Gastroesophageal sphincter (tissue), 4 donors: ENCODE results near the gene BEND5. TPM values are rescaled to one million over a fixed set of nuclear protein-coding genes. Genes with fewer than 3 reads are reported as not detected.

ENCODE experiments used
- ATAC-seq: fragments of 150-250 bp; one replicate; pipeline ENCODE4 v1.9.1; 2016; ENCODE audit warnings: mild to moderate bottlenecking, moderate library complexity
- H3K27ac ChIP-seq, 4 donors: fragments of 200-600 bp; sonication (generic) in 3 of 4; 1 replicate in 3 of 4; 2 replicates in 1 of 4; pipeline ENCODE4 v1.5.1; 2016 to 2019
- H3K27me3 ChIP-seq: fragments of 200-600 bp; sonication (generic); one replicate; pipeline ENCODE4 v1.5.1; 2019
- H3K36me3 ChIP-seq, 2 donors: fragments of 200-600 bp; sonication (generic); one replicate each; pipeline ENCODE4 v1.5.1; 2019; ENCODE audit warnings: control low read depth in 1 of 2
- H3K4me1 ChIP-seq, 3 donors: fragments of 200-600 bp; sonication (generic); 1 replicate in 2 of 3; 2 replicates in 1 of 3; pipeline ENCODE4 v1.5.1; 2016 to 2019; ENCODE audit warnings: control low read depth in 2 of 3
- H3K4me3 ChIP-seq, 2 donors: fragments of 200-600 bp; sonication (generic); one replicate each; pipeline ENCODE4 v1.5.1; 2019; ENCODE audit warnings: mild to moderate bottlenecking in 1 of 2, moderate library complexity in 1 of 2
- H3K9me3 ChIP-seq, 3 donors: fragments of 200-600 bp; sonication (generic); one replicate each; pipeline ENCODE4 v1.5.1; 2017 to 2019; ENCODE audit warnings: control low read depth in 2 of 3
- CTCF ChIP-seq, 4 experiments: fragments of 200-600 bp in 2 of 4; fragments of 450-650 bp in 2 of 4; sonication (generic) in 1 of 4; IDR thresholded peaks; one replicate each; pipeline ENCODE4 v1.5.1; 2017 to 2019; ENCODE audit warnings: antibody characterized with exemption in 4 of 4, mild to moderate bottlenecking in 2 of 4, moderate library complexity in 2 of 4
- EP300 ChIP-seq: sonication (generic); formaldehyde crosslinking; IDR thresholded peaks from one replicate; pipeline ENCODE4 v1.6.1; 2017; ENCODE audit warnings: antibody characterized with exemption, mild to moderate bottlenecking
- POLR2A ChIP-seq, 2 donors: fragments of 450-650 bp; IDR thresholded peaks; one replicate each; pipeline ENCODE4 v1.6.1; 2017; ENCODE audit warnings: antibody characterized with exemption in 2 of 2, mild to moderate bottlenecking in 2 of 2, moderate library complexity in 1 of 2
- POLR2AphosphoS5 ChIP-seq: sonication (generic); formaldehyde crosslinking; IDR thresholded peaks from one replicate; pipeline ENCODE4 v1.6.1; 2017; ENCODE audit warnings: antibody characterized with exemption
- WGBS, 2 donors: methylation state at CpG; one replicate each; pipeline ENCODE4 v1.1.5; 2018; ENCODE audit warnings: low coverage in 1 of 2; 5-methylcytosine and 5-hydroxymethylcytosine counted together
- total RNA-seq, 4 donors: library from RNA; depleted of rRNA; stranded (reverse); fragments of >200 nt; gene quantifications; one replicate each; pipeline ENCODE4 v1.1.0, GENCODE V29; 2016

BEND5 gene
- total RNA-seq, 4 donors from 2014 or later, result 2.6 to 10.4 (median 5.9) TPM

GRCh38 chr1:48767975-48768510 is 8.6 kb downstream of the BEND5 start:
- no peaks in the 10 kb centered on the region for H3K9me3 ChIP-seq

GRCh38 chr1:48765335-48765734 is 11.4 kb downstream of the BEND5 start:
- WGBS, 2 donors, result 100% methylated on average over 1 of the region's 1 CpG; no CpG with 5 or more reads in 1 of the 2 donors
- H3K36me3 ChIP-seq, result peaks cover 0 to 19% of the 10 kb centered on the region in 2 donors
- H3K27ac ChIP-seq, result no peak overlapping the region
- no peak overlapping the region for H3K4me3 ChIP-seq
- no peaks in the 10 kb centered on the region for H3K27me3 ChIP-seq
- no peak for TF ChIP-seq POLR2AphosphoS5
- no peak for TF ChIP-seq EP300
- no peak for TF ChIP-seq CTCF (IDR thresholded peaks at IDR 0.05)
- no peak for TF ChIP-seq POLR2A (IDR thresholded peaks at IDR 0.05)
- no peaks in the 10 kb centered on the region for H3K9me3 ChIP-seq
- H3K4me1 ChIP-seq, result peaks cover 0 to 27% (median 0%) of the 10 kb centered on the region in 3 donors
- ATAC-seq, result no peak

More at GRCh38 chr1:48767975-48768510, 8.6 kb downstream of the BEND5 start:
- no peaks in the 10 kb centered on the region for H3K27me3 ChIP-seq
- H3K4me1 ChIP-seq, result peaks cover 0 to 41% (median 4%) of the 10 kb centered on the region in 3 donors
- no peak overlapping the region for H3K4me3 ChIP-seq
- TF ChIP-seq POLR2AphosphoS5 (no peak), EP300 (no peak), CTCF (IDR thresholded peaks at IDR 0.05) (no peak), POLR2A (IDR thresholded peaks at IDR 0.05) (no peak)
- peaks cover 0 to 11% of the 10 kb centered on the region in 2 donors for H3K36me3 ChIP-seq
- ATAC-seq, result no peak
- no peak overlapping the region for H3K27ac ChIP-seq

- no peak for TF ChIP-seq EP300
- TF ChIP-seq POLR2AphosphoS5, result no peak
- TF ChIP-seq CTCF (IDR thresholded peaks at IDR 0.05), result no peak
- no peak for TF ChIP-seq POLR2A (IDR thresholded peaks at IDR 0.05)
- no peak for ATAC-seq
- H3K27me3 ChIP-seq, result no peaks in the 10 kb centered on the region
- peaks cover 0 to 48% of the 10 kb centered on the region in 2 donors for H3K36me3 ChIP-seq
- peaks cover 0 to 9% (median 0%) of the 10 kb centered on the region in 3 donors for H3K4me1 ChIP-seq
- no peak overlapping the region for H3K27ac ChIP-seq
- no peaks in the 10 kb centered on the region for H3K9me3 ChIP-seq
- WGBS, 2 donors, result 40 to 63% methylated on average over 1 to 7 of the region's 7 CpGs
- H3K4me3 ChIP-seq, result no peak overlapping the region
These were observed 14.7 kb downstream of the BEND5 start for GRCh38 chr1:48761986-48762385.

GRCh38 chr1:48761411-48761810 is 15.3 kb downstream of the BEND5 start:
- Histone ChIP-seq H3K4me3 (no peak overlapping the region), H3K4me1 (peaks cover 0 to 9% (median 0%) of the 10 kb centered on the region in 3 donors), H3K27ac (no peak overlapping the region), H3K27me3 (no peaks in the 10 kb centered on the region), H3K36me3 (peaks cover 0 to 50% of the 10 kb centered on the region in 2 donors), H3K9me3 (no peaks in the 10 kb centered on the region)
- no peak for TF ChIP-seq POLR2AphosphoS5
- no peak for TF ChIP-seq POLR2A (IDR thresholded peaks at IDR 0.05)
- no peak for TF ChIP-seq CTCF (IDR thresholded peaks at IDR 0.05)
- ATAC-seq, result no peak

GRCh38 chr1:48760857-48761256 is 15.8 kb downstream of the BEND5 start:
- no peak for TF ChIP-seq POLR2A (IDR thresholded peaks at IDR 0.05)
- TF ChIP-seq CTCF (IDR thresholded peaks at IDR 0.05), result no peak
- no peak for TF ChIP-seq POLR2AphosphoS5
- no peak for TF ChIP-seq EP300
- H3K27me3 ChIP-seq, result no peaks in the 10 kb centered on the region
- 63 to 74% methylated on average over 4 to 5 of the region's 7 CpGs for WGBS, 2 donors
- H3K4me1 ChIP-seq, result peaks cover 0 to 9% (median 0%) of the 10 kb centered on the region in 3 donors
- no peaks in the 10 kb centered on the region for H3K9me3 ChIP-seq
- peaks cover 0 to 52% of the 10 kb centered on the region in 2 donors for H3K36me3 ChIP-seq
- no peak overlapping the region for H3K27ac ChIP-seq
- H3K4me3 ChIP-seq, result no peak overlapping the region
- no peak for ATAC-seq
